ENCODE measurements around the gene SMIM20.

DNA sequence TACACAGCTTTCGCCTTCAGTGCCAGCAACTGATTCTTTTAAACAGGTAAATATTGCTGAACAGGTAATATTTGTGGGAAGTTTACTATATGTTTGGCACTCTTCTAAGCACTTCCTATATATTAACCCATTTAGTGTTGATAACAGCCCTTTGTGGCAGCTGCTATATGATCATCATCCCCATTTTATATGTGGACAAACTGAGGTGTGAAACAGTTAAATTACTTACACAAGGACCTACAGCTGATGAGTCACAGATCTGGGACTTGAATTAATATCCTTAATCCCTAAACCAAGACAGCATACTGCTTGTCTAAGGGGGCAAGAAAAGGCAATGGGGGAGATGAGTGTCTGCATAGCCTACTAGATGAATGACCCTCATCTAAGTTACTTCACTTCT, 2.9 kb downstream of the SMIM20 start:
- TF ChIP-seq, protein P1, sequence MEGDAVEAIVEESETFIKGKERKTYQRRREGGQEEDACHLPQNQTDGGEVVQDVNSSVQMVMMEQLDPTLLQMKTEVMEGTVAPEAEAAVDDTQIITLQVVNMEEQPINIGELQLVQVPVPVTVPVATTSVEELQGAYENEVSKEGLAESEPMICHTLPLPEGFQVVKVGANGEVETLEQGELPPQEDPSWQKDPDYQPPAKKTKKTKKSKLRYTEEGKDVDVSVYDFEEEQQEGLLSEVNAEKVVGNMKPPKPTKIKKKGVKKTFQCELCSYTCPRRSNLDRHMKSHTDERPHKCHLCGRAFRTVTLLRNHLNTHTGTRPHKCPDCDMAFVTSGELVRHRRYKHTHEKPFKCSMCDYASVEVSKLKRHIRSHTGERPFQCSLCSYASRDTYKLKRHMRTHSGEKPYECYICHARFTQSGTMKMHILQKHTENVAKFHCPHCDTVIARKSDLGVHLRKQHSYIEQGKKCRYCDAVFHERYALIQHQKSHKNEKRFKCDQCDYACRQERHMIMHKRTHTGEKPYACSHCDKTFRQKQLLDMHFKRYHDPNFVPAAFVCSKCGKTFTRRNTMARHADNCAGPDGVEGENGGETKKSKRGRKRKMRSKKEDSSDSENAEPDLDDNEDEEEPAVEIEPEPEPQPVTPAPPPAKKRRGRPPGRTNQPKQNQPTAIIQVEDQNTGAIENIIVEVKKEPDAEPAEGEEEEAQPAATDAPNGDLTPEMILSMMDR (IDR thresholded peaks at IDR 0.05 in 8 of 11, conservative IDR thresholded peaks at IDR 0.05 in 3 of 11): no peak
- no peak for TF ChIP-seq POLR2AphosphoS5 (IDR thresholded peaks at IDR 0.05)
- no peak for TF ChIP-seq POLR2A (IDR thresholded peaks at IDR 0.05)

All from spleen (tissue), 7 donors.